Subcutaneous abdominal adipose tissue (tissue), 5 donors: ENCODE results near the gene OR52B4.
A peak's percentile ranks its signal among the peaks of the same experiment; 100 is the strongest.
"Not testable (repeated sequence)": the region's sequence is repeated elsewhere in the genome, so short reads cannot be mapped to it uniquely, and the experiment has no call there.

Experiments used
- H3K27ac ChIP-seq: one replicate; pipeline ENCODE4 v1.7.0; 2013; ENCODE audit warnings: low read depth, mild to moderate bottlenecking, inconsistent platforms, low read length, moderate library complexity
- H3K27me3 ChIP-seq, 5 donors: one replicate each; pipeline ENCODE4 v1.7.0; 2013; ENCODE audit warnings: low read length in 5 of 5, inconsistent platforms in 1 of 5; ENCODE audit not compliant: control insufficient read depth in 5 of 5, insufficient read depth in 4 of 5
- H3K36me3 ChIP-seq, 5 donors: one replicate each; pipeline ENCODE4 v1.7.0; 2013; ENCODE audit warnings: low read length in 5 of 5; ENCODE audit not compliant: control insufficient read depth in 5 of 5, insufficient read depth in 5 of 5
- H3K4me1 ChIP-seq, 5 donors: one replicate each; pipeline ENCODE4 v1.7.0; 2013; ENCODE audit warnings: low read length in 5 of 5, mild to moderate bottlenecking in 3 of 5, moderate library complexity in 1 of 5; ENCODE audit not compliant: control insufficient read depth in 5 of 5, insufficient read depth in 5 of 5
- H3K4me3 ChIP-seq, 5 donors: one replicate each; pipeline ENCODE4 v1.7.0; 2013; ENCODE audit warnings: low read length in 5 of 5, low read depth in 1 of 5
- H3K9ac ChIP-seq, 5 donors: one replicate each; pipeline ENCODE4 v1.7.0; 2013; ENCODE audit warnings: low read length in 5 of 5, mild to moderate bottlenecking in 4 of 5, moderate library complexity in 3 of 5
- H3K9me3 ChIP-seq, 5 donors: one replicate each; pipeline ENCODE4 v1.7.0; 2013; ENCODE audit warnings: low read length in 5 of 5; ENCODE audit not compliant: control insufficient read depth in 5 of 5
- donor health status: healthy.
- donor health status: healthy.
- donor health status: healthy.
- donor health status: healthy.
- donor health status: healthy.

OR52B4 gene

GRCh38 chr11:4368286-4368685 is at the start of gene OR52B4:
Gene OR52B4, minus strand, starts transcription at chr11:4368386. Its CDS starts 91 bp downstream, at chr11:4368295.
- Histone ChIP-seq H3K4me3 (no peak within 1 kb of the TSS), H3K4me1 (no peaks in the 10 kb centered on the region), H3K27ac (no peak within 1 kb of the TSS), H3K36me3 (no peaks in the 10 kb centered on the region), H3K27me3 (no peaks in the 10 kb centered on the region), H3K9ac (no peak within 1 kb of the TSS), H3K9me3 (peaks cover 0 to 2% (median 0%) of the 10 kb centered on the region in 5 donors)

DNA sequence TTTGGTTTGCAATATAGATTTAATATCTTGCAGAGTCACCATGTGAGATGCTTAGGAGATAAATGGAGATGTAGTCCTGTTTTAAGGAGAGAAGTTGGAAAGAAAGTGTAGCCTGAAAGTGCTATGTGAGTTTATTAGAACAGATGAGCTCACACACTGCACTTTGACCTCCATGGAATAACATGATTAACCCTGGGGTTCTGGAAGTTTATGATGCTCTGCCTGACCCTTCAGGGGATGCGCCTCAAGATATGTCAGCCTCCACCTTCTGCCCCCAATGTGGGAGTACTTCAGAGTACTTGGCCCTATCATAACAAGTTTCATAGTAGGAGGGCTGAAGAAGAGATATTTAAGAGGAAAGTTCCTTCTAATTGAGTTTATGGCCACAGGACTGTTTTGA is 48.6 kb upstream of the OR52B4 start:
- Histone ChIP-seq H3K27ac (no peak overlapping the region), H3K9ac (no peak overlapping the region), H3K36me3 (no peaks in the 10 kb centered on the region), H3K9me3 (no peaks in the 10 kb centered on the region), H3K4me1 (no peaks in the 10 kb centered on the region), H3K27me3 (no peaks in the 10 kb centered on the region), H3K4me3 (no peak overlapping the region)

GRCh38 chr11:4416306-4416705 is 48.1 kb upstream of the OR52B4 start:
- no peak overlapping the region for H3K9ac ChIP-seq
- no peaks in the 10 kb centered on the region for H3K9me3 ChIP-seq
- no peaks in the 10 kb centered on the region for H3K4me1 ChIP-seq
- no peaks in the 10 kb centered on the region for H3K27me3 ChIP-seq
- H3K36me3 ChIP-seq, result no peaks in the 10 kb centered on the region
- no peak overlapping the region for H3K4me3 ChIP-seq
- no peak overlapping the region for H3K27ac ChIP-seq

GRCh38 chr11:4406206-4406605 is 38.0 kb upstream of the OR52B4 start:
- H3K36me3 ChIP-seq, H3K4me3 ChIP-seq, H3K9ac ChIP-seq, H3K9me3 ChIP-seq, H3K27me3 ChIP-seq, H3K4me1 ChIP-seq, H3K27ac ChIP-seq: not testable (repeated sequence)

DNA sequence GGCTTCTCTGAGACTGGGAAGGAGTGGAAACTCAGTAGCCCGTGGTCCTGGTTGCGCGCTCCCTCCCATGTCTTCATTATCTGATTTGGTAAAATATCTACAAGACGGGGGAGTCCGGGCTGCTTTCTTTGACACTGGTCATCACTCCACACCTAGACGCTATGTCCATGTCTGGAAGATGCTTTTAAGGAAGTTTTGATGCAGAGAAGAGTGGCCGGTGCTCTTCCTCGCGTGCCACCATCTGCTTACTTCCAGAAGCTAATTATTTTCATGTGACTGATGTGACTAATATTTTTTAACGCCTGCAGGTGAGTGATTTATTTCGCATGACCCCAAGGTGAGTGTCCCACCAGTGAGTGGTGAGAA is 25.7 kb upstream of the OR52B4 start:
- Histone ChIP-seq H3K27me3 (no peaks in the 10 kb centered on the region), H3K4me1 (peaks cover 0 to 14% (median 12%) of the 10 kb centered on the region in 5 donors), H3K36me3 (peaks cover 3 to 14% (median 14%) of the 10 kb centered on the region in 5 donors), H3K27ac (no peak overlapping the region), H3K4me3 (peak overlapping the region; percentile 97 to 99 (median 99)), H3K9ac (peak overlapping the region in 4 of 5 donors; percentile 87 to 99 (median 96)), H3K9me3 (no peaks in the 10 kb centered on the region)

DNA sequence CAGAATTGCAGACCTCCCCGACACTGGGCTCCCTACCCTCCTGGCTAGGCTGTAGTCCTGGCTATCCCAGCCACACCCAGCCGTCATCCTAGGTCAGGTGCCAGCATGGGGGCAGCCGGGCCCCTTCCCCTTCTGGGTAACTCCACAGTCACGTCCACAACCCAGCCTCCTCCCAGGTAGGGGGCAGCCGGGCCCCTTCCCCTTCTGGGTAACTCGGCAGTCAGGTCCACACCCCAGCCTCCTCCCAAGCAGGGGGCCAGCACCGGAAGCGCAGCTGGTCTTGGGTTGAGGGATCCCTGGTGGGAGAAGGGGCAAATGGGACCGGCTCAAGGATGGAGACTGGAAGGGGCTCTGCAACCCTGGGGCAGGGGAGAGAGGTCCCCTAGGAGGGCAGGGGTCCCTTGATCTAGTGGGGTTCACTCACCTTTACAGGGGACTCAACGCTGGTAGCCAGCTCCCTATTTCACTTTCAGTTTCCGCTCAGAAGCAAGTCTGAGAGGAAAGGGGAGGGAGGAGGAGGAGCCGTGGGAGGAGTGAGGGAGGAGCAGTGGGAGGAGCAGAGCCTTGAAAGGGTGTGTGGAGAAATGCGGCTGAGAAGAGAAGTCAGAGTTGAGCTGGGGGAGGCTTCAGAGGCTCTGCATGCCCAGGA is 25.1 kb upstream of the OR52B4 start, which contains the start of gene TRIM21:
Gene TRIM21 (minus strand): TSS at position 494 of the 649 bp plus-strand sequence. CDS start 3,293 bp downstream, outside the sequence.
- H3K9me3 ChIP-seq, result no peaks in the 10 kb centered on the region
- peak within 1 kb of the TSS; percentile 97 to 99 (median 99) for H3K4me3 ChIP-seq
- H3K27ac ChIP-seq, result peak within 1 kb of the TSS; percentile 80
- H3K27me3 ChIP-seq, result no peaks in the 10 kb centered on the region
- H3K9ac ChIP-seq, result peak within 1 kb of the TSS; percentile 87 to 99 (median 95)
- peaks cover 3 to 20% (median 19%) of the 10 kb centered on the region in 5 donors for H3K36me3 ChIP-seq
- peaks cover 0 to 14% (median 12%) of the 10 kb centered on the region in 5 donors for H3K4me1 ChIP-seq

DNA sequence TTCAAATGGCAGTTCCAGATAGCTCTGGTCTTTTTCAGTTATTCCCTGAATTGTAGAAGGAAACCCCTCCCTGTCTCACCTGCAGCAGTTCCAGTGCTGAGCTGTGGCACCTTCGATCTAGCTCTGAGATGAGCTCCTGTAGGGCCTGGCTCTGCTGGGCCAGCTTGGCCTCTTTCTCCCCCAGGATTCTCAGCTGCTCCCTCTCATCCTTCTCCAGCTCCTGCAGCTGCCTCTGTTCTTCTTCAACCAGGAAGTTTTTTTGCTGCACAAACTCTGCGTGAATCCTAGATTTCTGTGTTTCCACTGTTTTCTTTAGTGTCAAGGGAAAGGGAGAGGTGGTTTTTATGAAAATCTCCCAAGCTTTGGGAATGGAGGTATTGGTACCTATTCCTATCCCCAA is 20.0 kb upstream of the OR52B4 start:
- Histone ChIP-seq H3K4me3 (no peak overlapping the region), H3K4me1 (peaks cover 0 to 8% (median 8%) of the 10 kb centered on the region in 5 donors), H3K27me3 (no peaks in the 10 kb centered on the region), H3K9ac (no peak overlapping the region), H3K9me3 (no peaks in the 10 kb centered on the region), H3K27ac (no peak overlapping the region), H3K36me3 (peaks cover 18 to 69% (median 65%) of the 10 kb centered on the region in 5 donors)

DNA sequence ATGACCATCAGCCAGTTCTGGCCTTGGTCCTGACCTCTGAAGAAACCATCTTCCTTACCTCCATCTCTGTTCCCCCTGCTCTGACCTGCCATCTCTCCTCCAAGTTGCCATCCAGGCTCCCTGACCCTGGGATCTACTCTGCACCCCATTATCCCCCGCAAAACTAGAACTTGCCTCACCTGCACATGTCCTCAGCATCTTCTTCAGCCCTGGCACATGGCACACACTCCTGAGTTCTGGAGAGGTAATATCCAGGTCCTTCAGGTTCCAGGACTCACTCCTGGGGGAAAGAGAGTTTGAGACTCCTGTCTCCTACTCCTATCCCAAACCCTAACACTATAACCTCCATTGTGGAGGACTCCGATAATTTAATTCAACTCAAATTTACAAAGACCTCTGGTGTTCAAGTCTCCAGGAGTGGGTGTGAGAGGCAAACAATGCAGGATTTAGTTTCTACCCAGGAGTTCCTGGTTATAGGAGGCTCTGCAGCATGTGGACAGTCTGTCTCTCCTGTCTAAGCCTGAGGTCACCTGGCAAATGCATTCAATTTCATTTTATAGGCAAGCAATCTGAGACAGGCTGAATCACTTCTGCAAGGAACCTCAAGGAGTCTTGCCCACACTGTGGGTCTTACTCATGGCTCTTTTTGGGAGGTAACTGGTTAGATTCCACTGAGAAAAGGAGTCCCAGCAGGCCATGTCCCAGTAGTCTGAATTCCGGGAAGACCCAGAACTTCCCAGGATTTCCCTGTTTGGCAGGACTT is 18.0 kb upstream of the OR52B4 start:
- Histone ChIP-seq H3K9me3 (no peaks in the 10 kb centered on the region), H3K9ac (no peak overlapping the region), H3K36me3 (peaks cover 18 to 69% (median 65%) of the 10 kb centered on the region in 5 donors), H3K27me3 (no peaks in the 10 kb centered on the region), H3K27ac (no peak overlapping the region), H3K4me3 (no peak overlapping the region), H3K4me1 (no peaks in the 10 kb centered on the region)

- H3K27ac ChIP-seq, result no peak overlapping the region
- no peak overlapping the region for H3K4me3 ChIP-seq
- no peaks in the 10 kb centered on the region for H3K4me1 ChIP-seq
- no peaks in the 10 kb centered on the region for H3K27me3 ChIP-seq
- peaks cover 11 to 36% (median 32%) of the 10 kb centered on the region in 5 donors for H3K36me3 ChIP-seq
- no peak overlapping the region for H3K9ac ChIP-seq
- H3K9me3 ChIP-seq, result no peaks in the 10 kb centered on the region
These were observed 13.7 kb upstream of the OR52B4 start for GRCh38 chr11:4381901-4382300.

DNA sequence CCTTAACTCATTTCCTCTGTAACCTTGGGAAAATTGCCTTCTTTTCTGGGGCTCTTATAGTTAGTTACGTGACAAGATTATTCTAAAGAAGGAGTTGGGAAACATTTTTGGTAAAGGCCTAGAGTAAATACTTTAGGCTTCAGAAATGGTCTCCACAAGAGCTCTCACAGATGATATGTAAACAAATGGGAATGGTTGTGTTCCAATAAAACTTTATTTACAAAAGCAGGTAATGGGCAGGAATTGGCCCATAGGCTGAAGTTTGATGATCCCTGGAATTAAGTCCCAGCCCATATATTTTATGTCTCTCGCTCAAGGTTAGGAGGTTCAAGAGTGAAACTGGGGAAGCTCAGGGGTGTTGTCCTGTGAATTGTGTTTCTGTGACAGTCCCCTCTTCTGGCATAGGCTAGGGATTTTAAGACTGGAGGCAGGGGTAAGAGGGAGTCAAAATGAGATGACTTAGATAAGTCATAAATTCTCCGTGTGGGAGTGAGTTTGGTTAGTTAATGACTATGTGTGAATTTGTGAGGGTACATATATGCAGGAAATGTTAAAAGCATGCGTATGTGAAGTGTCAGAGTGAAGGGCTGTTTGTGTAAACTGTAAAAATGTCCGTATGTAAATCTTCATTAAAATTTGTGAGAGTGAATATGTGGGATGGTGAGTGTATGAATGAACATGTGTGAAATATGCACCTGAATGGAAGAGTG is 7.4 kb upstream of the OR52B4 start:
- H3K36me3 ChIP-seq, result no peaks in the 10 kb centered on the region
- H3K4me3 ChIP-seq, result no peak overlapping the region
- H3K9ac ChIP-seq, result no peak overlapping the region
- H3K4me1 ChIP-seq, result no peaks in the 10 kb centered on the region
- no peaks in the 10 kb centered on the region for H3K27me3 ChIP-seq
- no peak overlapping the region for H3K27ac ChIP-seq
- H3K9me3 ChIP-seq, result peaks cover 0 to 5% (median 0%) of the 10 kb centered on the region in 5 donors
